Measurements from ENCODE around the gene ZNRF2. TPM values are rescaled to one million over a fixed set of nuclear protein-coding genes. Genes with fewer than 3 reads are reported as not detected.
"Not testable (repeated sequence)": the region's sequence is repeated elsewhere in the genome, so short reads cannot be mapped to it uniquely, and the experiment has no call there.

The ZNRF2 gene
- total RNA-seq, 1 donor from 2014 or later: 18.8 TPM

GRCh38 chr7:30363778-30364563, 79.6 kb downstream of the ZNRF2 start:
- DNase-seq: no peak

- no peak for DNase-seq
These were observed 80.4 kb downstream of the ZNRF2 start for GRCh38 chr7:30364773-30365172.

DNA sequence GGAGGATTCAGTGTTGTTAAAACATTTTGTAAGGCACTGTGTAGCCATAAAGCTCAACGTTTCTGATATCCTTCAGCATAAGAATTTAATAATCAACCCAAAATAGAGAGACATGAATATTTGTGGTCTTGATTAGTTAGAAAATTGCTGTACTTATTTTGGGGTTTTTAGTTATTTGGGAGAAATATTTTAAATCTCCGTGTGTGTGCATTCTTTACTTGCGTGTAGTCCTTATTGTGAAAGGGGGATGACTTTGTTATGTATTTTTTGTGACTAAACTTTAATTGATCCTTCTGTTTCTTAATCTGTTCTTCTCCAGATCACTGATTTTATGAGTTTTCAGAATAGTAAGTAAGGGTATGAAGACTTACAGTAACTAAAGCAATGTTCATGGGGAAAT, 81.2 kb downstream of the ZNRF2 start:
- no peak for DNase-seq

GRCh38 chr7:30366606-30367005, 82.2 kb downstream of the ZNRF2 start:
- no peak for DNase-seq

GRCh38 chr7:30367561-30367960, 83.2 kb downstream of the ZNRF2 start:
- no peak for DNase-seq

DNA sequence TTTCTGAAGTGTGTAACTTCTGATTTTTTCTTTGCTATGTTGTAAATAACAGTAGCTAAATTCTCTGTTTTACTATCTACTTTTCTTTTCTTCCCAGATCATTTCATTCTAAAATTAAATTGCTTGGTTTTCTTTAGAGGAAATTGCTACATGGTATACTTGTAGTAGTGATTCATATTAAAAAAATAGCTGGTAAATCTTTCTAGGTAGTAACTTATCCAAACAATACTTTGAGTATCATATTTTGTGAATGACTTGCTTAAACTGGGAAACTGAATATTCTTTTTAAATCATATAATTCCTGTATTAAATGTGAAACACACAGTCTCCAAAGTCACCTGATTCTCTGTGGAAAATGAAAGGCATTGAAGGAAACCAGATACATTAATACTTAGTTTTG, 85.5 kb downstream of the ZNRF2 start:
- no peak for DNase-seq

DNA sequence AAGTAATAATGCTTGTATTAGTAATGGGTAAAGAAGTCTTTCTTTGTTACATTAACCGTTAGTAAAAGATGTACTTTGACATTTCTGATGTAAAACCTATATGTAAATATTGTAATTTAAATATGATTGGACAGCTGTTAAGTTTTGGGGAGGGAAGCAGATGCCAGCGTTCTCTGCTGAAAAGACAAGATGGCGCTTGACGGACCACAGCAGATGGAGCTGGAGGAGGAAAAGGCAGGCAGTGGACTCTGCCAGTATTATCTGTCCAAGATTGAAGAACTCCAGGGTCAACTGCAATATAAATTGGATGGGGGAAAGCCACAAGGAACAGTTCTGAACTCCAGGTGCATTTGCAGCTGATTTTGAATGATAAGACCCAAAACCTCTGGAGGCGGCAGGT, 86.9 kb downstream of the ZNRF2 start:
- no peak for DNase-seq

DNA sequence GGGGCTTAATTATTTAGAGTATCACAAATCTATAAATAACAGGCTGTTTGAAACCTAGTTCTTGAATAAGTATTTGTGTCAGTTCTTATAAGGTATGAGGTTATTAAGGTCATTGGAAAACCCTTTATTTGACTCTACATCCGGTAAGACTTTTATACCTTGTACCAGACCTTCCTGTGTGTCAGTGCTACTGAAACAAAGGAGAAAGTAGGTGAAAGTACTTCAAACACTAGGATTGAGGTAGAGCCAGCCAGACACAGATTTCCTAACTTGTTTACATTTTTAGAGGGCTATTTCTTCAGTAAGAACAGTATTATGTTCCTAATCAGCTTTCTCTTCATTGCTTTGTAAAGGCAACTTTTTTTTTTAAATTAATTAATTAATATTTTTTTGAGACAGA, 93.9 kb downstream of the ZNRF2 start:
- no peak for DNase-seq

DNA sequence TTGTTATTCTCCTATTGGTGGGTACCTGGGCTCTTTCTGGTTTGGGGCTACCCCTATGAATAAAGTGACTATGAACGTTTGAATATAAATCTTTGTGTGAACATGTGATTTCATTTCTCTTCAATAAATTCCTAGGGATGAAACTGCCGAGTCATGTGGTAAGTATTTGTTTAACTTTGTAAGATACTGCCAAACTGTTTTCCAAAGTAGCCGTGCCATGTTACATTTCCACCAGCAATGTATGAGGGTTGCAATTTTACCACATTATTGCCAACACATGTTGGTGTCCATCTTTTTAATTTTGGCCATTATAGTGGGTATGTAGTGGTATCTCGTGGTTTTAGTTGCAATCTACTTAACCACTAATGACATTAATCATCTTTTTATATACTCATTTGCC, 94.7 kb downstream of the ZNRF2 start:
- no peak for DNase-seq

GRCh38 chr7:30379741-30380140, 95.3 kb downstream of the ZNRF2 start:
- DNase-seq: no peak

DNA sequence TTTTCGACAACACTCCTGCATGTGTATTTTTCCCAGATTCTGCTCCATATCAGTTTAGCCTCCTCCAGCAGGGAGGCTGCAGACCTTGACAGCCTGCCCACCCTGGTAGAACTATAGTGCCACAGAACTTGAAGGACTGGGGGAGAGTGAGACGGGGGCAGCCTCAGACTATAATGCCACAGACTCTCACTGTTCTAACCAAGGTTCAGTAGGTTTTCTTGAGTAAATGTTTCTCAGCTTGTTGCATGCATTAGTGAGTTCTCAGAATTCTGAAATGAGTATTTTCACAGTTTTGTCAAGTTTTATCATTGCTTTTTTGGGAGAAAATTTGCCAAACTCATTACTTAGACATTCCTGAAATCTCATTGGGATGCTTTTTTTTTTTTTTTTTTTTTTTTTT, 95.9 kb downstream of the ZNRF2 start:
- DNase-seq: no peak

DNA sequence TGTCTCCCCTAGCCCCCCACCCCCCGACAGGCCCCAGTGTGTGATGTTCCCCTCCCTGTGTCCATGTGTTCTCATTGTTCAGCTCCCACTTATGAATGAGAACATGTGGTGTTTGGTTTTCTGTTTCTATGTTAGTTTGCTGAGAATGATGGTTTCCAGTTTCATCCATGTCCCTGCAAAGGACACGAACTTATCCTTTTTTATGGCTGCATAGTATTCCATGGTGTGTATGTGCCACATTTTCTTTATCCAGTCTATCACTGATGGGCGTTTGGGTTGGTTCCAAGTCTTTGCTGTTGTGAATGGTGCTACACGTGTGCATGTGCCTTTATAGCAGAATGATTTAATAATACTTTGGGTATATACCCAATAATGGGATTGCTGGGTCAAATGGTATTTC, 96.4 kb downstream of the ZNRF2 start:
- not testable (repeated sequence) for DNase-seq

- no peak for DNase-seq
These were observed 98.2 kb downstream of the ZNRF2 start for GRCh38 chr7:30382607-30383006.

GRCh38 chr7:30389791-30390190, 105.4 kb downstream of the ZNRF2 start:
- DNase-seq: no peak

DNA sequence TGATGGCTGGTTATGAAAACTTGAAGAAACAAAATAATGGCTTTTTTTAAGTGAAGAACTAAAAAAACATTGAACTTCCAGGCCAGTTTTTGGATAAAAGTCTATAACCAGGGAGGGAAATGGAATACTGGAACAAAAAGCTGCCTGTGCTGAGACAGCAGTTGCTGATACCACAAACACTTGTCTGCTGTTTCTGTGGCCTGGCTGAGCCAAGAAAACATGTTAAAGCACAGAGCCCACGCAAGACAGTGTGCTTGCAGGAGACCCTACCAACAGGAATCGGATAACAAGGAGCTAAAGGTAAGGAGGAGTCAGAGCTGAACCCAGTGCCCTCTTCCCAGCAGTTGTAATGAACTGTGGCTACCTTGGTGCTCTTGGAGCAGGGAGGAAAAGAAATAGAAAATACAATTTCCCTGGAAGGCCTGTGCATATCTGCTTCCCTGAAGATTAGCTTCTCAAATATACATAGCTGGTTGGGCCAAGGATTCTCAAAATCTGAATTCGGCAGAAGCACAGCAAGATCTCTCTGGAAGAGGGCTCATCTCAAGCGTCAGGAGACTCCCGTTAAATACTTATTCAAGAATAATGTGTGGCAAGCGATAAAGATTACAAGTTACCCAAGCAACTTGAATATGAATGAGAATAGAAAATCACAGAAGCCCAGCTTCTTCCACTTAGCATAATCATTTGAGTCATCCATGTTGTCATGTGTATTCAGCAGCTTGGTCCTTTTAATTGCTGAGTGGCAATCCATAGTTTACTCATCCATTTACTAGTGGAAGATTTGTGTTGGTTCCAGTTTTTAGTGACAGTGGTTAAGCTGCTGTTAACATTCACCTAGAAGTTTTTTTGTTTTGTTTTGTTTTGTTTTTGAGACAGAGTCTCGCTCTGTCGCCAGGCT, 106.6 kb downstream of the ZNRF2 start:
- DNase-seq: no peak

GRCh38 chr7:30391806-30392205, 107.4 kb downstream of the ZNRF2 start:
- no peak for DNase-seq

- DNase-seq: no peak
These were observed 111.3 kb downstream of the ZNRF2 start for GRCh38 chr7:30395676-30396075.

GRCh38 chr7:30396389-30396788, 112.0 kb downstream of the ZNRF2 start:
- DNase-seq: no peak

DNA sequence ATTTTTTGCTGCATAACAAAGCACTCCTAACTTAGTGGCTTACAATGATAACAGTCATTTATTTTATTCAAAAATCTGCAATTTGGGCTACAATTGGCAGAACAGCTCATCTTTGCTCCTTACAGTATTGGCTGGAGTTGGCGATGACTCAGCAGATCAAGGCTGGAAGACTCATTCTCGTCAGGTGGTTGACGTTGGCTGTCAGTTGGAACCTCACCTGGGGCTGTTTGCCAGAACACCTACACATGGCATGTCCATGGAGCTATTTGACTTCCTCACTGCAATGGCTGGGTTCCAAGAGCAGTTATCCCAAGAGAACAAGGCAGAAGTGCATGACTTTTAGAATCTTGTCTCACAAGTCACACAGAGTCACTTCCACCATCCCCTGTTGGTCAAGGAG, 119.1 kb downstream of the ZNRF2 start:
- no peak for DNase-seq

DNA sequence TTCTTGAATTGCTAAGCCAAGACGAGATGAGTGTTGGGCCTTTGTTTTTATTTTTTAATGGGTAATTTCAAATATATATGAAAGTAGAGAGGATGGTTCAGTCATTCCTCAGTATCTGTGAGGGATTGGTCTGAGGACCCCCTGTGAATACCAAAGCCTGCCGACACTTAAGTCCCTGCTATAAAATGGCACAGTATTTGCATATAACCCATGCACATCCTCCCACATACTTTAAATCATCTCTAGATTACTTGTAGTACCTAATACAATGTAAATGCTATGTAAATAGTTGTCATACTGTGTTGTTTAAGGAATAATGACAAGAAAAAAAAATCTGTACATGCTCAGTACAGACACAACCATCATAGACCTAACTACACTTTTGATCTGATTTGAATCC, 120.8 kb downstream of the ZNRF2 start:
- DNase-seq: no peak

- DNase-seq: no peak
These were observed 122.4 kb downstream of the ZNRF2 start for GRCh38 chr7:30406664-30407425.

DNA sequence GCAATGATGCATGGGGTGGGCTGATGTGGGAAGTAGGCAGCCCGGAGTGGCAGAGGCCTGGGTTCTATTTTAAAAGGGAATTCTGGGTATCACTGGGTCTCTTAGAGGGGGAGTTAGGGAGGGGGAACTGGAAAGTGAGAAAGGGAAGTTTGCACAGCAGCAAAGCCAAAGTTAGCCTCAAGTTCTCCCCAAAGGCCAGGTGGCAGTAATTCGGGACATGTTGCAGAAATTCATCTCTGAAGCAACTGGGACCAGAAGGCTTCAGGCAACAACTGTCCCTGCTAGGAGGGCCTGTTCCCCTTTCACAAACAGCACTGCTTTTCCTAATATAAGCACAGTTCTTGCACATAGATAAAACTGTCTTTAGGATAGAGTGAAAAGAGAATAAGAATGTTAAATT, 126.8 kb downstream of the ZNRF2 start:
- no peak for DNase-seq

GRCh38 chr7:30411897-30412296, 127.5 kb downstream of the ZNRF2 start:
- no peak for DNase-seq
